ENCODE data around the gene C4orf46. TPM values are rescaled to one million over a fixed set of nuclear protein-coding genes. Genes with fewer than 3 reads are reported as not detected.
A peak's percentile ranks its signal among the peaks of the same experiment; 100 is the strongest.

The C4orf46 gene
- total and polyA plus RNA-seq, 2 of the 4 experiments (the other 2 are of a cell fraction), result 8.1 to 10.0 TPM

DNA sequence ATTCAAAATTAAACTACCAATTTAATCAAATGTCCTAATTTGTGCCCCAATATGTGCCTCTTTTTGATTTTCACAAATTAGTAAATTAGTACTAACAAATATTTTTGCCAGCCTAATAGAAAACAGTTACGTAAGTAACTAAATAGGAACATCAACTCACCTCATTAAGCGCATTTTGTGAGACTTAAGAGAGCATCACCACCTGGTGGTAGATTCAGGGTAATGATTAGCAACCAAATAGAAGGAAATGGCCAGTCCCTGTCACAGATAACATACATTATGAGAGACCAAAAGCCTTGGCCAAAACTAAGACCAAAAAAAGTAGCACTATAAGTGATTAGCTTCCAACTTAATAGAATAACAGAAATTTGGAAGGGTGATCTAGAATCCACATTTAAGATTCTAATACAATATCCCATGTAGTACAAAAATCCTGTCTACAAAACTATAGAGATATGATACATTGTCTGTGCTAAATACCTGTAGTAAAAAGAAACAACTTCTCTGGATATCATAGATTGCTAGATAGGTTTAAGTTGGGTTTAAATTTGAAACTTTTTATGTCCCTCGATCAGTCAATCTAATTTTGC, 46.7 kb downstream of the C4orf46 start:
- dilution Hi-C loops (cut with HindIII; ENCODE audit: low sequenced_read_pairs, unreplicated experiment) (no loop called here), in situ Hi-C loops (cut with MboI; ENCODE audit: low sequenced_read_pairs) (loop anchor here (5.0 to 25.0 kb wide), 2 partner anchors 363 to 638 kb away; no protein-coding TSS in a partner anchor), intact Hi-C loops (cut with micrococcal nuclease) (loop anchor here (1.0 to 5.0 kb wide), 4 partner anchors 215 to 633 kb away; no protein-coding TSS in a partner anchor)
- no peaks in the 10 kb centered on the region for H3K36me3 ChIP-seq (ENCODE audit: control insufficient read depth, insufficient read depth, low read length)
- POLR2A ChIA-PET (ENCODE audit: unreplicated experiment), result no interaction called here
- no peak overlapping the region for H3K23ac ChIP-seq (ENCODE audit: low read depth, low read length)
- H2AK9ac ChIP-seq (replicated peaks; ENCODE audit: low read depth, low read length, poor library complexity), result no peak overlapping the region
- peak; percentile 73 for DNase-seq
- H4K8ac ChIP-seq (ENCODE audit: low read depth in 2 of 2, low read length in 2 of 2), result no peak overlapping the region
- H2AK5ac ChIP-seq (ENCODE audit: low read depth, low read length), result no peak overlapping the region
- H3K9ac ChIP-seq (ENCODE audit: low read depth, low read length), result no peak overlapping the region
- no peaks in the 10 kb centered on the region for H3K9me1 ChIP-seq (ENCODE audit: insufficient read depth, low read length)
- no TSS peak for BruUV-seq (replicated peaks)
- no peak overlapping the region for H2BK20ac ChIP-seq (ENCODE audit: low read depth, low read length)
- no peak overlapping the region for H3K4ac ChIP-seq (ENCODE audit: low read depth, low read length)
- H3K18ac ChIP-seq (ENCODE audit: low read depth, low read length), result no peak overlapping the region
- H3K14ac ChIP-seq (replicated peaks; ENCODE audit: low read depth, low read length), result no peak overlapping the region
- no peak overlapping the region for H3K4me3 ChIP-seq (ENCODE audit: insufficient read depth, low read depth, low read length)
- no peaks in the 10 kb centered on the region; the same call in 1 of the 2 replicates for H3K27me3 ChIP-seq (ENCODE audit: control insufficient read depth, insufficient read depth, low read length)
- no peaks in the 10 kb centered on the region for H3K79me1 ChIP-seq (ENCODE audit: low read depth in 1 of 2, low read length in 2 of 2)
- H3K56ac ChIP-seq (ENCODE audit: extremely low read depth, insufficient read depth, low read length), result no peak overlapping the region
- H3K27ac ChIP-seq (ENCODE audit: insufficient read depth, low read length), result no peak overlapping the region
- no peak overlapping the region for H3K4me2 ChIP-seq (ENCODE audit: low read depth, low read length)
- H3K4me1 ChIP-seq (ENCODE audit: control insufficient read depth, insufficient read depth, low read length), result no peaks in the 10 kb centered on the region
- no peak overlapping the region for H2AFZ ChIP-seq (replicated peaks; ENCODE audit: low read length, poor library complexity)
- TF ChIP-seq FOS (IDR thresholded peaks at IDR 0.05; ENCODE audit: low read depth, low read length) (no peak), MAZ (IDR thresholded peaks at IDR 0.05; ENCODE audit: borderline replicate concordance, low read depth, low read length) (no peak), ELK1 (IDR thresholded peaks at IDR 0.05; ENCODE audit: borderline replicate concordance, low read depth, low read length) (no peak), SMC3 (IDR thresholded peaks at IDR 0.05; ENCODE audit: low read depth, low read length) (peak; percentile 95), RAD21 (IDR thresholded peaks at IDR 0.05; ENCODE audit: low read length) (peak; percentile 85), MAFK (IDR thresholded peaks at IDR 0.05; ENCODE audit: low read depth, low read length) (no peak)
- TF ChIP-seq, protein P1, sequence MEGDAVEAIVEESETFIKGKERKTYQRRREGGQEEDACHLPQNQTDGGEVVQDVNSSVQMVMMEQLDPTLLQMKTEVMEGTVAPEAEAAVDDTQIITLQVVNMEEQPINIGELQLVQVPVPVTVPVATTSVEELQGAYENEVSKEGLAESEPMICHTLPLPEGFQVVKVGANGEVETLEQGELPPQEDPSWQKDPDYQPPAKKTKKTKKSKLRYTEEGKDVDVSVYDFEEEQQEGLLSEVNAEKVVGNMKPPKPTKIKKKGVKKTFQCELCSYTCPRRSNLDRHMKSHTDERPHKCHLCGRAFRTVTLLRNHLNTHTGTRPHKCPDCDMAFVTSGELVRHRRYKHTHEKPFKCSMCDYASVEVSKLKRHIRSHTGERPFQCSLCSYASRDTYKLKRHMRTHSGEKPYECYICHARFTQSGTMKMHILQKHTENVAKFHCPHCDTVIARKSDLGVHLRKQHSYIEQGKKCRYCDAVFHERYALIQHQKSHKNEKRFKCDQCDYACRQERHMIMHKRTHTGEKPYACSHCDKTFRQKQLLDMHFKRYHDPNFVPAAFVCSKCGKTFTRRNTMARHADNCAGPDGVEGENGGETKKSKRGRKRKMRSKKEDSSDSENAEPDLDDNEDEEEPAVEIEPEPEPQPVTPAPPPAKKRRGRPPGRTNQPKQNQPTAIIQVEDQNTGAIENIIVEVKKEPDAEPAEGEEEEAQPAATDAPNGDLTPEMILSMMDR (conservative IDR thresholded peaks at IDR 0.05; ENCODE audit: low read depth, low read length), result peak; percentile 82
- no peak overlapping the region for H4K5ac ChIP-seq (ENCODE audit: low read depth, low read length)
- H2BK5ac ChIP-seq (ENCODE audit: low read depth, low read length, poor library complexity, severe bottlenecking), result no peak overlapping the region
- H4K91ac ChIP-seq (ENCODE audit: insufficient read depth, low read depth, low read length), result no peak overlapping the region
- CTCF ChIA-PET, result interaction anchor here (0.7 to 2.7 kb wide), 4 partner anchors 50 to 370 kb away, joined by 3 to 11 read pairs (median 4); no protein-coding TSS in a partner anchor
- no CpG with 5 or more reads among the region's 3 CpGs for WGBS, 2 experiments (ENCODE audit: extremely low coverage in 2 of 2, insufficient read length in 1 of 2)
- no peak overlapping the region for H2BK120ac ChIP-seq (ENCODE audit: low read depth, low read length)
- no peaks in the 10 kb centered on the region for H3K9me3 ChIP-seq (ENCODE audit: control insufficient read depth, insufficient read depth, low read length)
- peak; percentile 79 for ATAC-seq (ENCODE audit: low read depth)
- no peak overlapping the region for H2BK15ac ChIP-seq (ENCODE audit: low read depth, low read length)
- H4K20me1 ChIP-seq (ENCODE audit: insufficient read depth, low read length), result no peaks in the 10 kb centered on the region
